ENCODE measurements around the gene CHST13.

Gene CHST13

DNA sequence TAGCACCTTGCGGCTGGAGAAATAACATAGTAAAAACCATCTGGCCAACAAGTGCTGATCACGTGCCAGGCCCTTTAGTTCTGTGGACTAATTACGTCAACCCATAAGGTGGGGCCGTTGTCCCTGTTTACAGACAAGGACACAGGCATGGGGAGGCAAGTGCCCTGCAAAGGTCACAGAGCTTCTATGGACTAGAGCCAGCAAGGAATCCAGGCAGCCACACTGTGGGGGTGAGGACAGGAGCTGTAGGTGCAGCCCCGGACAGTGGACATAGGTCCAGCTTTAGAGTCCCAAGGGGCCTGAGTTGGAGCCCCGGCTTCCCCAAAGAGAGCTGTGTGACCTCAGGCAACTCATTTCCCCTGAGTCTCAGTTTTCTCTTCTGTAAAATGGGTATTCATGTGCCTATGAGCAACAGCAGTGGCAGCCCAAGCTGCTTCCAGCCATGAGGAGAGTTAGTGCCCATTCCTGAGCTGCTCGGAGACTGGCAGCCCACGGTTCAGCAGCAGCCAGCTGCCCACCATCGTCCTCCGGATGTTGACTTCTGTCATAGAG is 13.9 kb downstream of the CHST13 start:
- POLR2A ChIA-PET = no interaction called here

DNA sequence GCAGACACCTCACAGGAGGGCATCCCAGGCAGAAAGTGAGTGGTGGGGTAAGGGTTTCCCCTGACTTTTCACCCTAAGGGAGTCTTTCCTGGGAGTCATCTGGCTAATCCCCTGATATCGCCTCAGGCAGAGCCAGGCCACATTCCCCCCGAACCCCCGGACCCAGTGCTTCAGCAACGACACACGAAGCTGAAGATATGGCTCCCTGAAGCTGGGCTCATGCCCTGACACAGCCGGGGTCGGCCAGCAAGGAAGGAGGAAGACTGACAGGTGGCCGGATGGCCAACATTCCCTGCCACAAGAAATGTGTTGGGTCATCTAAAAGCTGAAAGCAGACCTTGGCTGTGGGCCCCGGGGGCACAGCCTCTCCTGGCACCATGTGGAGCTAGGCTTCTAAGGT is 14.4 kb downstream of the CHST13 start:
- ChIA-PET CTCF (no interaction called here), POLR2A (no interaction called here)
- Histone ChIP-seq H3K36me3 (ENCODE audit: control insufficient read depth in 2 of 2, insufficient read depth in 1 of 2, low read length in 2 of 2) (no peaks in the 10 kb centered on the region), H3K9me3 (ENCODE audit: control insufficient read depth, insufficient read depth, low read depth, low read length) (no peaks in the 10 kb centered on the region), H3K4me3 (ENCODE audit: low read depth, low read length) (no peak overlapping the region), H3K4me1 (ENCODE audit: control insufficient read depth, insufficient read depth, low read length) (no peaks in the 10 kb centered on the region), H3K27ac (ENCODE audit: extremely low read depth, low read depth, low read length) (no peak overlapping the region)
- TF ChIP-seq ZNF394 (tag by site-specific recombination; IDR thresholded peaks at IDR 0.05; ENCODE audit: borderline replicate concordance) (no peak), ZNF621 (tag by site-specific recombination; IDR thresholded peaks at IDR 0.05) (no peak), ZNF654 (tag by site-specific recombination; IDR thresholded peaks at IDR 0.05; ENCODE audit: low read depth) (no peak), ZNF302 (tag by site-specific recombination; IDR thresholded peaks at IDR 0.05; ENCODE audit: low read depth) (no peak), GLI4 (tag by site-specific recombination; IDR thresholded peaks at IDR 0.05) (no peak), ZBTB7A (tag by site-specific recombination; IDR thresholded peaks at IDR 0.05; ENCODE audit: low read depth) (no peak), ZBTB48 (tag by site-specific recombination; IDR thresholded peaks at IDR 0.05) (no peak), ZSCAN23 (tag by site-specific recombination; IDR thresholded peaks at IDR 0.05) (no peak), ZNF785 (tag by site-specific recombination; IDR thresholded peaks at IDR 0.05) (no peak), ZNF221 (tag by site-specific recombination; IDR thresholded peaks at IDR 0.05; ENCODE audit: borderline replicate concordance) (no peak), ZNF558 (tag by site-specific recombination; IDR thresholded peaks at IDR 0.05) (no peak), MZF1 (tag by site-specific recombination; IDR thresholded peaks at IDR 0.05; ENCODE audit: borderline replicate concordance) (no peak), ZNF184 (tag by site-specific recombination; IDR thresholded peaks at IDR 0.05) (no peak)
- TF ChIP-seq, protein P1, sequence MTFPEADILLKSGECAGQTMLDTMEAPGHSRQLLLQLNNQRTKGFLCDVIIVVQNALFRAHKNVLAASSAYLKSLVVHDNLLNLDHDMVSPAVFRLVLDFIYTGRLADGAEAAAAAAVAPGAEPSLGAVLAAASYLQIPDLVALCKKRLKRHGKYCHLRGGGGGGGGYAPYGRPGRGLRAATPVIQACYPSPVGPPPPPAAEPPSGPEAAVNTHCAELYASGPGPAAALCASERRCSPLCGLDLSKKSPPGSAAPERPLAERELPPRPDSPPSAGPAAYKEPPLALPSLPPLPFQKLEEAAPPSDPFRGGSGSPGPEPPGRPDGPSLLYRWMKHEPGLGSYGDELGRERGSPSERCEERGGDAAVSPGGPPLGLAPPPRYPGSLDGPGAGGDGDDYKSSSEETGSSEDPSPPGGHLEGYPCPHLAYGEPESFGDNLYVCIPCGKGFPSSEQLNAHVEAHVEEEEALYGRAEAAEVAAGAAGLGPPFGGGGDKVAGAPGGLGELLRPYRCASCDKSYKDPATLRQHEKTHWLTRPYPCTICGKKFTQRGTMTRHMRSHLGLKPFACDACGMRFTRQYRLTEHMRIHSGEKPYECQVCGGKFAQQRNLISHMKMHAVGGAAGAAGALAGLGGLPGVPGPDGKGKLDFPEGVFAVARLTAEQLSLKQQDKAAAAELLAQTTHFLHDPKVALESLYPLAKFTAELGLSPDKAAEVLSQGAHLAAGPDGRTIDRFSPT (tag by site-specific recombination; IDR thresholded peaks at IDR 0.05) = no peak
- TF ChIP-seq, protein P2, sequence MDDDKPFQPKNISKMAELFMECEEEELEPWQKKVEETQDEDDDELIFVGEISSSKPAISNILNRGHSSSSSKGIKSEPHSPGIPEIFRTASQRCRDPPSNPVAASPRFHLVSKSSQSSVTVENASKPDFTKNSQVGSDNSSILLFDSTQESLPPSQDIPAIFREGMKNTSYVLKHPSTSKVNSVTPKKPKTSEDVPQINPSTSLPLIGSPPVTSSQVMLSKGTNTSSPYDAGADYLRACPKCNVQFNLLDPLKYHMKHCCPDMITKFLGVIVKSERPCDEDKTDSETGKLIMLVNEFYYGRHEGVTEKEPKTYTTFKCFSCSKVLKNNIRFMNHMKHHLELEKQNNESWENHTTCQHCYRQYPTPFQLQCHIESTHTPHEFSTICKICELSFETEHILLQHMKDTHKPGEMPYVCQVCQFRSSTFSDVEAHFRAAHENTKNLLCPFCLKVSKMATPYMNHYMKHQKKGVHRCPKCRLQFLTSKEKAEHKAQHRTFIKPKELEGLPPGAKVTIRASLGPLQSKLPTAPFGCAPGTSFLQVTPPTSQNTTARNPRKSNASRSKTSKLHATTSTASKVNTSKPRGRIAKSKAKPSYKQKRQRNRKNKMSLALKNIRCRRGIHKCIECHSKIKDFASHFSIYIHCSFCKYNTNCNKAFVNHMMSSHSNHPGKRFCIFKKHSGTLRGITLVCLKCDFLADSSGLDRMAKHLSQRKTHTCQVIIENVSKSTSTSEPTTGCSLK (tag by site-specific recombination; IDR thresholded peaks at IDR 0.05) = no peak
- TF ChIP-seq, protein P3, sequence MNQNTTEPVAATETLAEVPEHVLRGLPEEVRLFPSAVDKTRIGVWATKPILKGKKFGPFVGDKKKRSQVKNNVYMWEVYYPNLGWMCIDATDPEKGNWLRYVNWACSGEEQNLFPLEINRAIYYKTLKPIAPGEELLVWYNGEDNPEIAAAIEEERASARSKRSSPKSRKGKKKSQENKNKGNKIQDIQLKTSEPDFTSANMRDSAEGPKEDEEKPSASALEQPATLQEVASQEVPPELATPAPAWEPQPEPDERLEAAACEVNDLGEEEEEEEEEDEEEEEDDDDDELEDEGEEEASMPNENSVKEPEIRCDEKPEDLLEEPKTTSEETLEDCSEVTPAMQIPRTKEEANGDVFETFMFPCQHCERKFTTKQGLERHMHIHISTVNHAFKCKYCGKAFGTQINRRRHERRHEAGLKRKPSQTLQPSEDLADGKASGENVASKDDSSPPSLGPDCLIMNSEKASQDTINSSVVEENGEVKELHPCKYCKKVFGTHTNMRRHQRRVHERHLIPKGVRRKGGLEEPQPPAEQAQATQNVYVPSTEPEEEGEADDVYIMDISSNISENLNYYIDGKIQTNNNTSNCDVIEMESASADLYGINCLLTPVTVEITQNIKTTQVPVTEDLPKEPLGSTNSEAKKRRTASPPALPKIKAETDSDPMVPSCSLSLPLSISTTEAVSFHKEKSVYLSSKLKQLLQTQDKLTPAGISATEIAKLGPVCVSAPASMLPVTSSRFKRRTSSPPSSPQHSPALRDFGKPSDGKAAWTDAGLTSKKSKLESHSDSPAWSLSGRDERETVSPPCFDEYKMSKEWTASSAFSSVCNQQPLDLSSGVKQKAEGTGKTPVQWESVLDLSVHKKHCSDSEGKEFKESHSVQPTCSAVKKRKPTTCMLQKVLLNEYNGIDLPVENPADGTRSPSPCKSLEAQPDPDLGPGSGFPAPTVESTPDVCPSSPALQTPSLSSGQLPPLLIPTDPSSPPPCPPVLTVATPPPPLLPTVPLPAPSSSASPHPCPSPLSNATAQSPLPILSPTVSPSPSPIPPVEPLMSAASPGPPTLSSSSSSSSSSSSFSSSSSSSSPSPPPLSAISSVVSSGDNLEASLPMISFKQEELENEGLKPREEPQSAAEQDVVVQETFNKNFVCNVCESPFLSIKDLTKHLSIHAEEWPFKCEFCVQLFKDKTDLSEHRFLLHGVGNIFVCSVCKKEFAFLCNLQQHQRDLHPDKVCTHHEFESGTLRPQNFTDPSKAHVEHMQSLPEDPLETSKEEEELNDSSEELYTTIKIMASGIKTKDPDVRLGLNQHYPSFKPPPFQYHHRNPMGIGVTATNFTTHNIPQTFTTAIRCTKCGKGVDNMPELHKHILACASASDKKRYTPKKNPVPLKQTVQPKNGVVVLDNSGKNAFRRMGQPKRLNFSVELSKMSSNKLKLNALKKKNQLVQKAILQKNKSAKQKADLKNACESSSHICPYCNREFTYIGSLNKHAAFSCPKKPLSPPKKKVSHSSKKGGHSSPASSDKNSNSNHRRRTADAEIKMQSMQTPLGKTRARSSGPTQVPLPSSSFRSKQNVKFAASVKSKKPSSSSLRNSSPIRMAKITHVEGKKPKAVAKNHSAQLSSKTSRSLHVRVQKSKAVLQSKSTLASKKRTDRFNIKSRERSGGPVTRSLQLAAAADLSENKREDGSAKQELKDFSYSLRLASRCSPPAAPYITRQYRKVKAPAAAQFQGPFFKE (tag by site-specific recombination; IDR thresholded peaks at IDR 0.05; ENCODE audit: borderline replicate concordance) = no peak

More for the DNA sequence above, 13.9 kb downstream of the CHST13 start:
- H3K9me3 ChIP-seq (ENCODE audit: control insufficient read depth, insufficient read depth, low read depth, low read length) = no peaks in the 10 kb centered on the region
- TF ChIP-seq ZSCAN23 (tag by site-specific recombination; IDR thresholded peaks at IDR 0.05) = no peak
- no peak for TF ChIP-seq ZNF837 (tag by site-specific recombination; IDR thresholded peaks at IDR 0.05)
- TF ChIP-seq ZNF169 (tag by site-specific recombination; IDR thresholded peaks at IDR 0.05) = no peak
- TF ChIP-seq ZNF776 (tag by site-specific recombination; IDR thresholded peaks at IDR 0.05; ENCODE audit: borderline replicate concordance) = no peak
- H3K4me1 ChIP-seq (ENCODE audit: control insufficient read depth, insufficient read depth, low read length) = no peaks in the 10 kb centered on the region
- no peak overlapping the region for H3K27ac ChIP-seq (ENCODE audit: extremely low read depth, low read depth, low read length)
- CTCF ChIA-PET = interaction anchor here (0.7 kb wide), 1 partner anchor 561 kb away, joined by 3 read pairs; no protein-coding TSS in a partner anchor
- no peaks in the 10 kb centered on the region for H3K36me3 ChIP-seq (ENCODE audit: control insufficient read depth in 2 of 2, insufficient read depth in 1 of 2, low read length in 2 of 2)
- no peak overlapping the region for H3K4me3 ChIP-seq (ENCODE audit: low read depth, low read length)
